IMR-90 (cell line): ENCODE results near the gene DOCK1. TPM values are rescaled to one million over a fixed set of nuclear protein-coding genes. Genes with fewer than 3 reads are reported as not detected.

Source experiments
- ATAC-seq: fragments of 200-7000 bp; cut with Tn5 transposase; 2 replicates; pipeline ENCODE4 v1.9.1; 2020; ENCODE audit warnings: low read depth, mild to moderate bottlenecking, moderate library complexity
- BruUV-seq: library from RNA; stranded (reverse); fragments of 400-500 nt; replicated peaks from 2 replicates; lab custom pipeline; 2021; lab: Mats Ljungman, UMichigan
- CTCF ChIA-PET: fragments of 300-600 bp; formaldehyde crosslinking; extraction: SDS; loops from one replicate; lab custom pipeline; 2021; ENCODE audit warnings: antibody characterized with exemption; lab: Yijun Ruan, JAX
- POLR2A ChIA-PET: fragments of 300-600 bp; sonication (Branson Sonifier 250); formaldehyde crosslinking; loops from one replicate; lab custom pipeline; 2022; ENCODE audit warnings: antibody characterized with exemption; ENCODE audit not compliant: unreplicated experiment; lab: Charles Lee
- DNase-seq: peaks from one replicate; pipeline ENCODE4 v3.0.0; 2013
- H2AFZ ChIP-seq: replicated peaks from 2 replicates; pipeline ENCODE3; 2013; ENCODE audit warnings: low read length, mild to moderate bottlenecking; ENCODE audit not compliant: poor library complexity
- H2AK5ac ChIP-seq: 2 replicates; pipeline ENCODE4 v1.6.1; 2013; ENCODE audit warnings: low read depth, low read length, inconsistent platforms
- H2AK9ac ChIP-seq: replicated peaks from 2 replicates; pipeline ENCODE3; 2013; ENCODE audit warnings: mild to moderate bottlenecking, low read depth, low read length, moderate library complexity; ENCODE audit not compliant: poor library complexity
- H2BK120ac ChIP-seq: 2 replicates; pipeline ENCODE4 v1.6.1; 2013; ENCODE audit warnings: low read depth, low read length, inconsistent platforms
- H2BK15ac ChIP-seq: 3 replicates; pipeline ENCODE4 v1.6.1; 2013; ENCODE audit warnings: low read depth, low read length, inconsistent platforms
- H2BK20ac ChIP-seq: 2 replicates; pipeline ENCODE4 v1.6.1; 2013; ENCODE audit warnings: low read depth, mild to moderate bottlenecking, inconsistent platforms, low read length, moderate library complexity
- H2BK5ac ChIP-seq: 2 replicates; pipeline ENCODE4 v1.6.1; 2013; ENCODE audit warnings: mild to moderate bottlenecking, low read depth, low read length, inconsistent platforms; ENCODE audit not compliant: poor library complexity, severe bottlenecking
- H3K14ac ChIP-seq: replicated peaks from 2 replicates; pipeline ENCODE4 v1.6.1; 2013; ENCODE audit warnings: low read depth, low read length, inconsistent platforms
- H3K18ac ChIP-seq: 2 replicates; pipeline ENCODE4 v1.6.1; 2013; ENCODE audit warnings: low read depth, low read length, control low read depth
- H3K23ac ChIP-seq: 2 replicates; pipeline ENCODE4 v1.6.1; 2013; ENCODE audit warnings: low read depth, low read length, inconsistent platforms
- H3K27ac ChIP-seq: 2 replicates; pipeline ENCODE4 v1.5.1; 2013; ENCODE audit warnings: mild to moderate bottlenecking, control low read depth, low read length; ENCODE audit not compliant: insufficient read depth
- H3K27me3 ChIP-seq: 2 replicates; pipeline ENCODE4 v1.6.1; 2013; ENCODE audit warnings: low read length; ENCODE audit not compliant: control insufficient read depth, insufficient read depth
- H3K36me3 ChIP-seq: 2 replicates; pipeline ENCODE4 v1.6.1; 2013; ENCODE audit warnings: low read length, mixed read lengths; ENCODE audit not compliant: control insufficient read depth, insufficient read depth
- H3K4ac ChIP-seq: 2 replicates; pipeline ENCODE4 v1.6.1; 2013; ENCODE audit warnings: low read depth, low read length, inconsistent platforms
- H3K4me1 ChIP-seq: 2 replicates; pipeline ENCODE4 v1.6.1; 2013; ENCODE audit warnings: low read length, mixed read lengths; ENCODE audit not compliant: control insufficient read depth, insufficient read depth
- H3K4me2 ChIP-seq: 2 replicates; pipeline ENCODE4 v1.6.1; 2013; ENCODE audit warnings: low read depth, mild to moderate bottlenecking, control low read depth, low read length, moderate library complexity
- H3K4me3 ChIP-seq: 2 replicates; pipeline ENCODE4 v1.5.1; 2013; ENCODE audit warnings: low read depth, mild to moderate bottlenecking, control low read depth, low read length, moderate library complexity; ENCODE audit not compliant: insufficient read depth
- H3K56ac ChIP-seq: 2 replicates; pipeline ENCODE4 v1.6.1; 2013; ENCODE audit warnings: low read length, inconsistent platforms; ENCODE audit not compliant: insufficient read depth; ENCODE audit errors: extremely low read depth
- H3K79me1 ChIP-seq, 2 experiments: 2 replicates each; pipeline ENCODE4 v1.6.1; 2013; ENCODE audit warnings: low read length in 2 of 2, inconsistent platforms in 1 of 2, low read depth in 1 of 2
- H3K9ac ChIP-seq: 2 replicates; pipeline ENCODE4 v1.6.1; 2013; ENCODE audit warnings: low read depth, low read length, control low read depth
- H3K9me1 ChIP-seq: 2 replicates; pipeline ENCODE4 v1.6.1; 2013; ENCODE audit warnings: low read length, inconsistent platforms; ENCODE audit not compliant: insufficient read depth
- H3K9me3 ChIP-seq: 2 replicates; pipeline ENCODE4 v1.6.1; 2013; ENCODE audit warnings: low read length; ENCODE audit not compliant: control insufficient read depth, insufficient read depth
- H4K20me1 ChIP-seq: 2 replicates; pipeline ENCODE4 v1.6.1; 2013; ENCODE audit warnings: low read length, inconsistent platforms; ENCODE audit not compliant: insufficient read depth
- H4K5ac ChIP-seq: 2 replicates; pipeline ENCODE4 v1.6.1; 2013; ENCODE audit warnings: mild to moderate bottlenecking, low read depth, low read length, control low read depth
- H4K8ac ChIP-seq, 2 experiments: 2 replicates each; pipeline ENCODE4 v1.6.1; 2013; ENCODE audit warnings: low read depth in 2 of 2, low read length in 2 of 2, control low read depth in 1 of 2, inconsistent platforms in 1 of 2
- H4K91ac ChIP-seq: 2 replicates; pipeline ENCODE4 v1.6.1; 2013; ENCODE audit warnings: low read depth, low read length, inconsistent platforms; ENCODE audit not compliant: insufficient read depth
- BHLHE40 ChIP-seq: fragments of 150-350 bp; IDR thresholded peaks from 2 replicates; pipeline ENCODE4 v1.6.1; 2016; ENCODE audit warnings: mild to moderate bottlenecking, low read depth, low read length
- CEBPB ChIP-seq: IDR thresholded peaks from 2 replicates; pipeline ENCODE4 v1.6.1; 2012; ENCODE audit warnings: low read depth, low read length, improper control_type of control experiment
- CHD1 ChIP-seq: IDR thresholded peaks from 2 replicates; pipeline ENCODE4 v1.6.1; 2012; ENCODE audit warnings: low read depth, low read length, improper control_type of control experiment
- CTCF ChIP-seq: conservative IDR thresholded peaks from 2 replicates; pipeline ENCODE4 v1.5.1; 2012; ENCODE audit warnings: mild to moderate bottlenecking, low read depth, low read length, improper control_type of control experiment
- MXI1 ChIP-seq: IDR thresholded peaks from 2 replicates; pipeline ENCODE4 v1.6.1; 2012; ENCODE audit warnings: low read depth, mild to moderate bottlenecking, low read length, moderate library complexity, borderline replicate concordance
- POLR2A ChIP-seq: IDR thresholded peaks from 2 replicates; pipeline ENCODE4 v1.6.1; 2012; ENCODE audit warnings: mild to moderate bottlenecking, low read depth, low read length
- RAD21 ChIP-seq: IDR thresholded peaks from 2 replicates; pipeline ENCODE4 v1.6.1; 2012; ENCODE audit warnings: low read length, improper control_type of control experiment
- RFX5 ChIP-seq: IDR thresholded peaks from 2 replicates; pipeline ENCODE4 v1.8.0; 2012; ENCODE audit warnings: low read depth, mild to moderate bottlenecking, low read length, moderate library complexity
- USF2 ChIP-seq: fragments of 150-350 bp; IDR thresholded peaks from 2 replicates; pipeline ENCODE4 v1.6.1; 2017; ENCODE audit warnings: mild to moderate bottlenecking, antibody characterized with exemption, low read length, low read depth
- WGBS, 2 experiments: methylation state at CpG; one replicate each; pipeline versions ENCODE4 v1.1.5 to v1.1.7; 2013; ENCODE audit warnings: missing lambda C conversion rate in 2 of 2; ENCODE audit not compliant: insufficient read length in 1 of 2; ENCODE audit errors: extremely low coverage in 2 of 2; 5-methylcytosine and 5-hydroxymethylcytosine counted together
- dilution Hi-C: fragments of 300-500 bp; cut with HindIII; formaldehyde crosslinking; loops from one replicate; pipeline ENCODE4 v1.14.3; 2018; ENCODE audit warnings: low sequenced_read_pairs; ENCODE audit not compliant: unreplicated experiment
- in situ Hi-C: fragments of 300-500 bp; cut with MboI; formaldehyde crosslinking; loops from 3 replicates; pipeline ENCODE4 v1.14.3; 2019; ENCODE audit warnings: low sequenced_read_pairs, inconsistent platforms, mixed read lengths
- intact Hi-C: fragments of 100-400 bp; cut with micrococcal nuclease; formaldehyde crosslinking; loops from 2 replicates; pipeline ENCODE4 v1.10.0; 2022
- polyA plus RNA-seq, 3 experiments: library from polyadenylated mRNA; depleted of rRNA; stranded (reverse); fragments of >200 nt; gene quantifications; 2 replicates each; pipeline ENCODE4 v1.2.3, GENCODE V29; 2012; ENCODE audit warnings: low replicate concordance in 1 of 3
- total RNA-seq: library from RNA; depleted of rRNA; stranded (reverse); fragments of >200 nt; gene quantifications from 2 replicates; pipeline ENCODE4 v1.2.3, GENCODE V29; 2012

The DOCK1 gene
- total and polyA plus RNA-seq, 2 of the 4 experiments (the other 2 are of a cell fraction): 28.2 to 71.0 TPM

DNA sequence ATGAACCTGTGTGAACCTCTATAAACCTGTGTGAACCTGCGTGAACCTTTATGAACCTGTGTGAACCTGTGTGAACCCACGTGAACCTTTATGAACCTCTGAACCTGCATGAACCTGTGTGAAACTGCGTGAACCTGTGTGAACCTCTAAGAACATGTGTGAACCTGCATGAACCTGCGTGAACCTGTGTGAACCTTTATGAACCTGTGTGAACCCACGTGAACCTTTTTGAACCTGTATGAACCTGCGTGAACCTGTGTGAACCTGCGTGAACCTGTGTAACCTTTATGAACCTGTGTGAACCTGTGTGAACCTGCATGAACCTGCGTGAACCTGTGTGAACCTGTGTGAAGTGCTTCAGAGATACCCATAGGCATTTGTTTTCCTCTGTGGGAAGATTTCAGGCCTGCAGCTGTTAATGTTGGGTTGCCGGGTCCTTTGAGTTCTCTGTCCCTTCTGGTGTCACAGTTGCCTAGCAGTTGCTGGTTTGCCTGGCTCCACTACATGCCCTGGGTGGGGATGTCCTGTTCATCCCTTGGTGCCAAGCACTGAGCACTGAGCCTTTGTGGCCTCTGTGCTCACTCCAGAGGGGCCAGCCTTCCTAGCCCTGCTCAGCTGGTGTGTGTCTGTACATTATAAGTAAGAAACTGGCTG, 97.9 kb downstream of the DOCK1 start:
- dilution Hi-C loops (no loop called here), in situ Hi-C loops (no loop called here), intact Hi-C loops (no loop called here)
- H3K23ac ChIP-seq: no peak overlapping the region
- POLR2A ChIA-PET: no interaction called here
- H3K36me3 ChIP-seq: peaks cover 51% of the 10 kb centered on the region
- no peak overlapping the region for H3K9ac ChIP-seq
- no peak overlapping the region for H3K56ac ChIP-seq
- no peak overlapping the region for H2AK9ac ChIP-seq
- 96% methylated on average over 7 of the region's 9 CpGs; no CpG with 5 or more reads in 1 of the 2 experiments for WGBS, 2 experiments
- no peak overlapping the region for H3K4me2 ChIP-seq
- no TSS peak for BruUV-seq
- no peaks in the 10 kb centered on the region for H3K9me3 ChIP-seq
- H3K27ac ChIP-seq: no peak overlapping the region
- no peak overlapping the region for H3K14ac ChIP-seq
- no peak overlapping the region for H2AK5ac ChIP-seq
- no peak for TF ChIP-seq RFX5
- no peak for TF ChIP-seq RAD21
- TF ChIP-seq CEBPB: no peak
- TF ChIP-seq CTCF: no peak
- no peak for TF ChIP-seq USF2
- TF ChIP-seq POLR2A: no peak
- TF ChIP-seq MXI1: no peak
- no peak for TF ChIP-seq CHD1
- no peak for TF ChIP-seq BHLHE40
- H3K4me3 ChIP-seq: no peak overlapping the region
- CTCF ChIA-PET: no interaction called here
- no peak overlapping the region for H2BK120ac ChIP-seq
- no peak overlapping the region for H3K18ac ChIP-seq
- H2BK5ac ChIP-seq: no peak overlapping the region
- no peaks in the 10 kb centered on the region for H3K27me3 ChIP-seq
- no peak overlapping the region for H4K5ac ChIP-seq
- DNase-seq (no peak), ATAC-seq (no peak)
- H2AFZ ChIP-seq: no peak overlapping the region
- no peak overlapping the region for H2BK20ac ChIP-seq
- H4K20me1 ChIP-seq: peaks cover 12% of the 10 kb centered on the region; the same call in 1 of the 2 replicates
- peaks cover 36 to 45% of the 10 kb centered on the region in 2 experiments for H3K79me1 ChIP-seq
- peaks cover 18% of the 10 kb centered on the region; the same call in 1 of the 2 replicates for H3K9me1 ChIP-seq
- no peak overlapping the region for H4K91ac ChIP-seq
- H3K4me1 ChIP-seq: peaks cover under 1% of the 10 kb centered on the region; the same call in 1 of the 2 replicates
- no peak overlapping the region for H4K8ac ChIP-seq
- H2BK15ac ChIP-seq: no peak overlapping the region
- H3K4ac ChIP-seq: no peak overlapping the region
